ENCODE measurements around the gene PTPRG.
"Not testable (repeated sequence)": the region's sequence is repeated elsewhere in the genome, so short reads cannot be mapped to it uniquely, and the experiment has no call there.

The PTPRG gene

GRCh38 chr3:61697301-61697700 lies 135.9 kb downstream of the PTPRG start:
- DNase-seq (ENCODE audit: low read depth, low spot score), result no peak
- no peak overlapping the region for H3K4me3 ChIP-seq (ENCODE audit: low read length)

GRCh38 chr3:61698278-61699072 lies 137.1 kb downstream of the PTPRG start:
- not testable (repeated sequence) for H3K4me3 ChIP-seq (ENCODE audit: low read length); DNase-seq (ENCODE audit: low read depth, low spot score)

DNA sequence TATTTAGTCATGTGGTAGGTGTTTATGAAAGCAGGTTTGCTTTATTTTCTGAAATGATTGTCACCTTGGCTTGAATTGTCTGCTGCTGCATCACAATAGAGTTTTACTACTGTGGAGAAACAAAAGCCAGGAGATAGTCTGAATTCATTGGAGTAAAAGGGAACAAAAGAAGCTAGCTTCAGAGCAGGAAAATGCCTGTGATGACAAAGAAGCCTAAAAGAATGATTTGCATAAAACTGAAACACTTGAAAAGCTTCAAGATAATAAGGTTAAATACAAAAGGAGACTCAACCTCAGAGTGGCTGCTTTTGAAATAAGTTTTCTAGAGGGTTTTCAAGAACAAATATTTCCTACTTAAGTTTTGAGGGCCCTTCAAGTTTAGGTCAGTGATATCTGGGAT lies 138.3 kb downstream of the PTPRG start:
- no peak for DNase-seq (ENCODE audit: low read depth, low spot score)

DNA sequence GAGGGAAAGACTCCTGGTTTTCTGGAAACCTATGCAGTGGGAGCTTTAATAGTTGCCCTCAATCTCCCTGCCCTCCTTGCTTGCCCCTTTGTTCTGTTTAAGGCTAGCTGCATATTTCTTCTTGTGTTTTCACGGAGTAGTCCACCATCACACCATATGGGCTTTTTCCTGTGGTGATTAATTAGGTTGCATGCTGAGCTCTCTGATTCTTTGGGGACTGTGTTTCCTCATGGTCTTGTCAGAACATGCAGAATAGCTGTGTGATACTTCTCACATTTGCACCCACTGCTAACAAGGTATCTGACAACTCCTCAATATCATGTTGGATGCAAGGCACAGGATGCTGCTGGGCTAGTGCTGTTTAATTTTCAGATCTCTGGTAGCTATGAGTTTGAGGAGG lies 139.6 kb downstream of the PTPRG start:
- H3K4me3 ChIP-seq (ENCODE audit: low read length), result no peak overlapping the region

More for the DNA sequence above, 138.3 kb downstream of the PTPRG start:
- H3K4me3 ChIP-seq (ENCODE audit: low read length), result no peak overlapping the region

DNA sequence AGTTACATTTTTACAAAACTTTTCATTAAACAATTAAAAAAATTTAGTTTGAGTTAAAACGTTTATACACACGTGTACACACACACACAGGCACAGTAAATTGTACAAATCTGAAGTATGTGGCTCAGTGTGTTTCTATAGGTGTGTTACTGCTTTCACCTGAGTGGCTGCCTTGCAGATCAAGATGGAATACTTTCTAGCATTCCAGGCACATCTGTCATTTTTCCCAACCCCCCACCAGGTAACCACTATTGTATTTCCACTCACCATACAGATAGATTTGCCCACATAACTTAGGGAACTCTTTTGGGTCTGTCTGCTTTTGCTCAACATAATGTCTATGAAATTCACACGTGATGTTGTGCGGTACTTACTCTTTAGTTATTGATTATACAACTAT lies 141.1 kb downstream of the PTPRG start:
- no peak for DNase-seq (ENCODE audit: low read depth, low spot score)

More for the DNA sequence above, 139.6 kb downstream of the PTPRG start:
- DNase-seq (ENCODE audit: low read depth, low spot score), result no peak

DNA sequence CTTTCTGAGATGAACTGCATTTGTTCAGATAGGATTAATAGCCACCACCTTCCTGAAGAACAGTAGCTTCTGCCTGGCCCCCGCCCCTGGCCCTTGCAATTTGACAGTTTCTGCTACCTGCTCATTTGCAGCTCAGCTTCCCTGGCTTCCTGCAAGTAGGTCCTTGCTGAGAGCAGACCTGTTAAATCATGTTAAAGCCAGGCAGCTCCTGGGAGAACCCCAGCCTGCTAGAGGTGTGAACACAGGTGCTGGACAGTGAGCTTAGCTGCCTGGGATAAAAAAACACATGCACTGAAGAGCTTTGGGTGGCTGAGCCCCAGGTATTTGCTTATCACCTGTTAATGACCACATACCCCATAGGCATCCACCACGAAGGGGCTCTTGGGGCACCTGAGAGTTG lies 143.4 kb downstream of the PTPRG start:
- no peak for DNase-seq (ENCODE audit: low read depth, low spot score)
- H3K4me3 ChIP-seq (ENCODE audit: low read length), result no peak overlapping the region

More for the DNA sequence above, 141.1 kb downstream of the PTPRG start:
- no peak overlapping the region for H3K4me3 ChIP-seq (ENCODE audit: low read length)

GRCh38 chr3:61707492-61707891 lies 146.1 kb downstream of the PTPRG start:
- no peak overlapping the region for H3K4me3 ChIP-seq (ENCODE audit: low read length)
- DNase-seq (ENCODE audit: low read depth, low spot score), result no peak

GRCh38 chr3:61710920-61711319 lies 149.5 kb downstream of the PTPRG start:
- H3K4me3 ChIP-seq (ENCODE audit: low read length); DNase-seq (ENCODE audit: low read depth, low spot score): not testable (repeated sequence)

- H3K4me3 ChIP-seq (ENCODE audit: low read length), result no peak overlapping the region
- DNase-seq (ENCODE audit: low read depth, low spot score), result no peak
Measured at GRCh38 chr3:61714225-61714624, 152.9 kb downstream of the PTPRG start.

- DNase-seq (ENCODE audit: low read depth, low spot score), result no peak
- no peak overlapping the region for H3K4me3 ChIP-seq (ENCODE audit: low read length)
Measured at GRCh38 chr3:61715886-61716527, 154.6 kb downstream of the PTPRG start.

- not testable (repeated sequence) for DNase-seq (ENCODE audit: low read depth, low spot score); H3K4me3 ChIP-seq (ENCODE audit: low read length)
Measured at GRCh38 chr3:61716693-61717092, 155.3 kb downstream of the PTPRG start.

- no peak overlapping the region for H3K4me3 ChIP-seq (ENCODE audit: low read length)
- no peak for DNase-seq (ENCODE audit: low read depth, low spot score)
Measured at GRCh38 chr3:61718565-61718964, 157.2 kb downstream of the PTPRG start.

GRCh38 chr3:61719278-61719977 lies 158.1 kb downstream of the PTPRG start:
- DNase-seq (ENCODE audit: low read depth, low spot score), result no peak
- H3K4me3 ChIP-seq (ENCODE audit: low read length), result no peak overlapping the region

DNA sequence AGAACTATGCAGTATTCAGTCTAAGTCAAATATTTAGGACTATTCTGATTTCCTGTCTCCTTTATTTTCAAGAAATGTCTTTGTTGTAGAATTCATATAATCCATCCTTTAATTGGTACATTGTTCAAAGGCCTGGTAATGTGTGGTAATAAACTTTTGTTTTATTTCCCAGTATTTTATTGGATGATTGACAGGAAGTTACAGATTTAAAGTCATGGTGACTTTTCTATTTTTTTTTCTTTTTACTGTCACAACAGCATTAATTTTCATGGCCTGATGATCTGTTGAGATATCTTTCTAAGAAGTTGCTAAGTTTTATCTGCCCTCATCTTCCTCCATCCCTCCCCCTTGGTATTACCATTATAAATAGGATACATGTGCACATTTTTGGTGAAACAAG lies 161.7 kb downstream of the PTPRG start:
- no peak overlapping the region for H3K4me3 ChIP-seq (ENCODE audit: low read length)
- no peak for DNase-seq (ENCODE audit: low read depth, low spot score)

- no peak for DNase-seq (ENCODE audit: low read depth, low spot score)
- H3K4me3 ChIP-seq (ENCODE audit: low read length), result no peak overlapping the region
Measured at GRCh38 chr3:61724183-61724582, 162.8 kb downstream of the PTPRG start.

GRCh38 chr3:61724801-61725200 lies 163.4 kb downstream of the PTPRG start:
- DNase-seq (ENCODE audit: low read depth, low spot score), result no peak

GRCh38 chr3:61725851-61726333 lies 164.5 kb downstream of the PTPRG start:
- H3K4me3 ChIP-seq (ENCODE audit: low read length), result no peak overlapping the region
- DNase-seq (ENCODE audit: low read depth, low spot score), result peak; percentile 78

More at GRCh38 chr3:61724801-61725200, 163.4 kb downstream of the PTPRG start:
- no peak overlapping the region for H3K4me3 ChIP-seq (ENCODE audit: low read length)

GRCh38 chr3:61727435-61727834 lies 166.1 kb downstream of the PTPRG start:
- DNase-seq (ENCODE audit: low read depth, low spot score), result no peak
- H3K4me3 ChIP-seq (ENCODE audit: low read length), result no peak overlapping the region

GRCh38 chr3:61729038-61729634 lies 167.8 kb downstream of the PTPRG start:
- DNase-seq (ENCODE audit: low read depth, low spot score), result no peak
- H3K4me3 ChIP-seq (ENCODE audit: low read length), result no peak overlapping the region
